ENCODE results near the gene TBPL1. TPM values are rescaled to one million over a fixed set of nuclear protein-coding genes. Genes with fewer than 3 reads are reported as not detected.
A peak's percentile ranks its signal among the peaks of the same experiment; 100 is the strongest.

TBPL1 gene
- total RNA-seq: 7.8 TPM

DNA sequence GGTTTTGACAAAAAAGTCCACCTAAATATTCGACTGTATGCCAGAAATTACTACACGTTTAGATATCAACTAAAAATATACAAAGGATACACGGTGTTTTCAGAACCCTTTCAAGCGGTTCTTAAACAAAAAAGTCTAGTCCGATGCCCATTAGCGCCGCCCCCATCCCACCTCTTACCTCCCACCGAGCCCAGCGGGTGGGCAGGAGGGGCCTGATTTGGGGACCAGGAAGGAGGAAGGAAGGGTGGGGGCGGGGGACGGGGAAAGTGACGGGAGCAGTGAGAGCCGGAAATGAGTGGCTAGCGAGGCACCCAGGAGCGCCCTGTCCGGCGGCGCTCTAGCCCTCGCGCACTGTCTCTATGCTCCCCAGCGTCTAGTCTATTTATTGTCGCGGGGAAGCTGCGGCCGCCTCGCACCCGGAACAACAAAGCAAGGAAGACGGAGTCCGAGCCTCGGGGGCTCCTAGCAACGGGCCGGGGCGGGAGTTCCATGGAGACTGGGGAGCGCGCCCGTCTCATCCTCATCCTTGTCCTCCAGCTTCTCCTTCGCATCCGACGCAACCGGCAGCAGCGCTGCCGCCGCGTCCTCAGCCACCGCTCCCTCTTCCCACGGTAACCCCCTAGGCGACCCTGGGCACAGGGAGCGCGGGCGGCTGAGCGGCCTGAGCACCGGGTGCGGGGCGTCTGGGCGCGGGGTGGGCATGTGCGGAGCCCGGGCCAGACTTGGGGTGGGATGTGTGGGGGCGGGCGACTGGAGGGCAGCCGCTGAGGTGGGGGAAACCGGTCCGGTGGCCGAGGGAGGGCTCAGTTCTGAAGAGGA, at the start of gene TBPL1:
TBPL1 (plus strand) TSS at position 410 of the 819 bp plus-strand sequence. CDS start 26,902 bp downstream, outside the sequence.
- peaks cover 10 to 23% (median 17%) of the 10 kb centered on the region in 3 donors for H3K4me1 ChIP-seq (ENCODE audit: control insufficient read depth in 3 of 3, insufficient read depth in 3 of 3, low read length in 3 of 3)
- peak within 1 kb of the TSS; percentile 78 for H3K27ac ChIP-seq (ENCODE audit: low read depth, low read length)
- H3K9ac ChIP-seq (ENCODE audit: low read depth in 1 of 3, low read length in 3 of 3): peak within 1 kb of the TSS; percentile 84 to 86 (median 86)
- no peaks in the 10 kb centered on the region for H3K9me3 ChIP-seq (ENCODE audit: control insufficient read depth in 3 of 3, low read length in 3 of 3)
- no peaks in the 10 kb centered on the region for H3K36me3 ChIP-seq (ENCODE audit: control insufficient read depth in 3 of 3, insufficient read depth in 3 of 3, low read length in 3 of 3)
- peak within 1 kb of the TSS; percentile 95 to 99 (median 98) for H3K4me3 ChIP-seq (ENCODE audit: low read length in 3 of 3)
- H3K27me3 ChIP-seq (ENCODE audit: control insufficient read depth in 3 of 3, insufficient read depth in 3 of 3, low read length in 3 of 3): no peaks in the 10 kb centered on the region

- Histone ChIP-seq H3K4me3 (ENCODE audit: low read length in 3 of 3) (no peak overlapping the region), H3K27me3 (ENCODE audit: control insufficient read depth in 3 of 3, insufficient read depth in 3 of 3, low read length in 3 of 3) (peaks cover 0 to 8% (median 4%) of the 10 kb centered on the region in 3 donors), H3K27ac (ENCODE audit: low read depth, low read length) (no peak overlapping the region), H3K9ac (ENCODE audit: low read depth in 1 of 3, low read length in 3 of 3) (no peak overlapping the region), H3K36me3 (ENCODE audit: control insufficient read depth in 3 of 3, insufficient read depth in 3 of 3, low read length in 3 of 3) (no peaks in the 10 kb centered on the region), H3K4me1 (ENCODE audit: control insufficient read depth in 3 of 3, insufficient read depth in 3 of 3, low read length in 3 of 3) (no peaks in the 10 kb centered on the region), H3K9me3 (ENCODE audit: control insufficient read depth in 3 of 3, low read length in 3 of 3) (no peaks in the 10 kb centered on the region)
Measured at GRCh38 chr6:133903855-133904254, 49.2 kb upstream of the TBPL1 start.

- H3K27me3 ChIP-seq (ENCODE audit: control insufficient read depth in 3 of 3, insufficient read depth in 3 of 3, low read length in 3 of 3): peaks cover 0 to 8% (median 0%) of the 10 kb centered on the region in 3 donors
- H3K36me3 ChIP-seq (ENCODE audit: control insufficient read depth in 3 of 3, insufficient read depth in 3 of 3, low read length in 3 of 3): no peaks in the 10 kb centered on the region
- H3K4me1 ChIP-seq (ENCODE audit: control insufficient read depth in 3 of 3, insufficient read depth in 3 of 3, low read length in 3 of 3): no peaks in the 10 kb centered on the region
- H3K9me3 ChIP-seq (ENCODE audit: control insufficient read depth in 3 of 3, low read length in 3 of 3): no peaks in the 10 kb centered on the region
- no peak overlapping the region for H3K9ac ChIP-seq (ENCODE audit: low read depth in 1 of 3, low read length in 3 of 3)
- H3K4me3 ChIP-seq (ENCODE audit: low read length in 3 of 3): no peak overlapping the region
- no peak overlapping the region for H3K27ac ChIP-seq (ENCODE audit: low read depth, low read length)
Measured at GRCh38 chr6:133906050-133906449, 47.0 kb upstream of the TBPL1 start.

DNA sequence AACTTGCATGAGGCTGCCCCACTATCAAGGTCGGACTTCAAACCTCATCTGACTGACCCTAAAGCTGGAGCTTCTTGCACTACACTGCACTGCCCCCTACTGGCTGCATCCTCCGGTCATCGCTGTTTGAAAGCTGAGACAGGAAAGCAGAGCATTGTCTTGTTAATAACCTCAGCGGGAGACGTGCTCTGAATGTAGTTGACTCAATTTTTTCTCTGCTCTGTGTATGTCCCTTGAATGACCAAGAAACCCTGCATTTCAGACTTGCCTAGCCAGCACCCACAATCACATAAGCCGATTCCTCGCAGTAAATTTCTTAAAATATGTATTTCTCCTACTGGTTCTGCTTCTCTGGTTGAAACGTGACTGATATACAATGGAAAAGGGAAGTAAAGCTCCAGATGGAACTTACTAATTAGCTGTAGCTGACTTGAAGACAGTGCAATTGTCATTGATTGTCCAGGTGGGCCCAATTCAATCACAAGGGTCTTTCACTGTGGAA, 36.3 kb upstream of the TBPL1 start:
- Histone ChIP-seq H3K36me3 (ENCODE audit: control insufficient read depth in 3 of 3, insufficient read depth in 3 of 3, low read length in 3 of 3) (no peaks in the 10 kb centered on the region), H3K27me3 (ENCODE audit: control insufficient read depth in 3 of 3, insufficient read depth in 3 of 3, low read length in 3 of 3) (no peaks in the 10 kb centered on the region), H3K9ac (ENCODE audit: low read depth in 1 of 3, low read length in 3 of 3) (peak overlapping the region in 1 of 3 donors; percentile 19), H3K4me3 (ENCODE audit: low read length in 3 of 3) (no peak overlapping the region), H3K4me1 (ENCODE audit: control insufficient read depth in 3 of 3, insufficient read depth in 3 of 3, low read length in 3 of 3) (no peaks in the 10 kb centered on the region), H3K9me3 (ENCODE audit: control insufficient read depth in 3 of 3, low read length in 3 of 3) (peaks cover 0 to 5% (median 0%) of the 10 kb centered on the region in 3 donors), H3K27ac (ENCODE audit: low read depth, low read length) (no peak overlapping the region)

- Histone ChIP-seq H3K27me3 (ENCODE audit: control insufficient read depth in 3 of 3, insufficient read depth in 3 of 3, low read length in 3 of 3) (no peaks in the 10 kb centered on the region), H3K4me1 (ENCODE audit: control insufficient read depth in 3 of 3, insufficient read depth in 3 of 3, low read length in 3 of 3) (no peaks in the 10 kb centered on the region), H3K9ac (ENCODE audit: low read depth in 1 of 3, low read length in 3 of 3) (no peak overlapping the region)
Measured at GRCh38 chr6:133917781-133918180, 35.2 kb upstream of the TBPL1 start.

DNA sequence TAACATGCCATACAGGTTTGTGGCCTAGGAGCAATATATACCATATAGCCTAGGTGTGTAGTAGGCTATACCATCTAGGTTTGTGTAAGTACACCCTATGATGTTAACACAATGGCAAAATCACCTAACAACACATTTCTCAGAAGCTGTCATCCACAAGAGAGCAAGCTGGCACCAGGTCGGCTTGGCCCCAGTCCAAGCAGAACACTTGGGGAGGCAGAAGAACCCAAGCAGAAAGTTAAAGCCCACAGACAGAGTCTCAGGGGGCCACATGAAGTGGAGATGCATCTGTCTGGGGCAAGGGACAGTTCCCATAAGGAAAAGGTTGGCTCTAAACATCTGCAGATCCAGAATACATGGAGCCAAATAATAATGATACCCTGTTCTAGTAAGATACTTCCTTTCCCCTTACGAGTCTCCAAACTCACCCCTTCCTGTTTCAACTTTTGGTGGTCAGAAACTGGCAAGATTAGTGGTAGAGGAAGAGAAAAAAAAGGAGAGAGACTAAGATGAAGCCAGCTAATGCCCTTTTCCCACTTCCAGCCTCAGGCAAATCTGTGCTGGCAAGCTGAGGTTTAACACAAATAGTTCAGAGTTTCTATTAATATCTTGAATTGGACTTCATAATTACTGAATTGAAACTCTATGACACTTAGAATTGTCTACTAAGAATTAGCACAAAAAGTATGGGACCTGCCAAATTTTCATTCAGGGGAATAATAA, 34.7 kb upstream of the TBPL1 start:
- H3K27me3 ChIP-seq (ENCODE audit: control insufficient read depth in 3 of 3, insufficient read depth in 3 of 3, low read length in 3 of 3): no peaks in the 10 kb centered on the region
- no peak overlapping the region for H3K27ac ChIP-seq (ENCODE audit: low read depth, low read length)
- H3K4me3 ChIP-seq (ENCODE audit: low read length in 3 of 3): no peak overlapping the region
- H3K9me3 ChIP-seq (ENCODE audit: control insufficient read depth in 3 of 3, low read length in 3 of 3): peaks cover 0 to 2% (median 0%) of the 10 kb centered on the region in 3 donors
- no peak overlapping the region for H3K9ac ChIP-seq (ENCODE audit: low read depth in 1 of 3, low read length in 3 of 3)
- H3K36me3 ChIP-seq (ENCODE audit: control insufficient read depth in 3 of 3, insufficient read depth in 3 of 3, low read length in 3 of 3): no peaks in the 10 kb centered on the region
- H3K4me1 ChIP-seq (ENCODE audit: control insufficient read depth in 3 of 3, insufficient read depth in 3 of 3, low read length in 3 of 3): no peaks in the 10 kb centered on the region

More at GRCh38 chr6:133917781-133918180, 35.2 kb upstream of the TBPL1 start:
- Histone ChIP-seq H3K36me3 (ENCODE audit: control insufficient read depth in 3 of 3, insufficient read depth in 3 of 3, low read length in 3 of 3) (no peaks in the 10 kb centered on the region), H3K9me3 (ENCODE audit: control insufficient read depth in 3 of 3, low read length in 3 of 3) (peaks cover 0 to 5% (median 0%) of the 10 kb centered on the region in 3 donors), H3K4me3 (ENCODE audit: low read length in 3 of 3) (no peak overlapping the region), H3K27ac (ENCODE audit: low read depth, low read length) (no peak overlapping the region)

GRCh38 chr6:133919362-133919761, 33.7 kb upstream of the TBPL1 start:
- Histone ChIP-seq H3K27ac (ENCODE audit: low read depth, low read length) (no peak overlapping the region), H3K9ac (ENCODE audit: low read depth in 1 of 3, low read length in 3 of 3) (no peak overlapping the region), H3K27me3 (ENCODE audit: control insufficient read depth in 3 of 3, insufficient read depth in 3 of 3, low read length in 3 of 3) (no peaks in the 10 kb centered on the region), H3K4me1 (ENCODE audit: control insufficient read depth in 3 of 3, insufficient read depth in 3 of 3, low read length in 3 of 3) (no peaks in the 10 kb centered on the region), H3K36me3 (ENCODE audit: control insufficient read depth in 3 of 3, insufficient read depth in 3 of 3, low read length in 3 of 3) (no peaks in the 10 kb centered on the region), H3K4me3 (ENCODE audit: low read length in 3 of 3) (no peak overlapping the region), H3K9me3 (ENCODE audit: control insufficient read depth in 3 of 3, low read length in 3 of 3) (no peaks in the 10 kb centered on the region)

- Histone ChIP-seq H3K27me3 (ENCODE audit: control insufficient read depth in 3 of 3, insufficient read depth in 3 of 3, low read length in 3 of 3) (no peaks in the 10 kb centered on the region), H3K4me3 (ENCODE audit: low read length in 3 of 3) (no peak overlapping the region), H3K27ac (ENCODE audit: low read depth, low read length) (no peak overlapping the region), H3K36me3 (ENCODE audit: control insufficient read depth in 3 of 3, insufficient read depth in 3 of 3, low read length in 3 of 3) (no peaks in the 10 kb centered on the region), H3K9me3 (ENCODE audit: control insufficient read depth in 3 of 3, low read length in 3 of 3) (no peaks in the 10 kb centered on the region), H3K9ac (ENCODE audit: low read depth in 1 of 3, low read length in 3 of 3) (no peak overlapping the region), H3K4me1 (ENCODE audit: control insufficient read depth in 3 of 3, insufficient read depth in 3 of 3, low read length in 3 of 3) (no peaks in the 10 kb centered on the region)
Measured at GRCh38 chr6:133921249-133921859, 31.7 kb upstream of the TBPL1 start.

- Histone ChIP-seq H3K9me3 (ENCODE audit: control insufficient read depth in 3 of 3, low read length in 3 of 3) (no peaks in the 10 kb centered on the region), H3K9ac (ENCODE audit: low read depth in 1 of 3, low read length in 3 of 3) (no peak overlapping the region), H3K4me1 (ENCODE audit: control insufficient read depth in 3 of 3, insufficient read depth in 3 of 3, low read length in 3 of 3) (no peaks in the 10 kb centered on the region), H3K27me3 (ENCODE audit: control insufficient read depth in 3 of 3, insufficient read depth in 3 of 3, low read length in 3 of 3) (no peaks in the 10 kb centered on the region), H3K27ac (ENCODE audit: low read depth, low read length) (no peak overlapping the region), H3K4me3 (ENCODE audit: low read length in 3 of 3) (no peak overlapping the region), H3K36me3 (ENCODE audit: control insufficient read depth in 3 of 3, insufficient read depth in 3 of 3, low read length in 3 of 3) (no peaks in the 10 kb centered on the region)
Measured at GRCh38 chr6:133923938-133924593, 29.0 kb upstream of the TBPL1 start.

All from skeletal muscle tissue (tissue), 4 donors.